Right atrium auricular region (tissue), 2 donors: ENCODE results near the gene RTN1. TPM values are rescaled to one million over a fixed set of nuclear protein-coding genes. Genes with fewer than 3 reads are reported as not detected.

Experiments used
- DNase-seq: peaks from one replicate; pipeline ENCODE4 v3.0.0-alpha.2; 2019; ENCODE audit warnings: low spot score
- H3K27ac ChIP-seq, 2 donors: fragments of 200-600 bp; sonication (generic); 1 replicate in 1 of 2; 2 replicates in 1 of 2; pipeline ENCODE4 v1.5.1; 2016 to 2019
- H3K27me3 ChIP-seq, 2 donors: fragments of 200-600 bp; sonication (generic); one replicate each; pipeline versions ENCODE4 v1.5.1 to v1.6.0; 2017 to 2019
- H3K36me3 ChIP-seq: fragments of 200-600 bp; sonication (generic); one replicate; pipeline ENCODE4 v1.5.1; 2016
- H3K4me1 ChIP-seq, 2 donors: fragments of 200-600 bp; sonication (generic); one replicate each; pipeline versions ENCODE4 v1.5.1 to v1.6.0; 2017 to 2019
- H3K4me3 ChIP-seq, 2 donors: fragments of 200-600 bp; sonication (generic); 1 replicate in 1 of 2; 2 replicates in 1 of 2; pipeline ENCODE4 v1.5.1; 2017 to 2019; ENCODE audit warnings: mild to moderate bottlenecking in 1 of 2, moderate library complexity in 1 of 2
- H3K9me3 ChIP-seq, 2 donors: fragments of 200-600 bp; sonication (generic); one replicate each; pipeline ENCODE4 v1.5.1; 2019
- total RNA-seq, 2 donors: library from RNA; depleted of rRNA; stranded (reverse); fragments of >200 nt; gene quantifications; one replicate each; pipeline ENCODE4 v1.1.0, GENCODE V29; 2016
- TF ChIP-seq, protein P1 (sequence below), 2 donors: fragments of 200-600 bp; sonication (generic); IDR thresholded peaks; one replicate each; pipeline ENCODE4 v1.5.1; 2019; ENCODE audit warnings: antibody characterized with exemption in 2 of 2

RTN1 gene
- total RNA-seq, 2 donors from 2014 or later, result 1.3 to 2.7 TPM

DNA sequence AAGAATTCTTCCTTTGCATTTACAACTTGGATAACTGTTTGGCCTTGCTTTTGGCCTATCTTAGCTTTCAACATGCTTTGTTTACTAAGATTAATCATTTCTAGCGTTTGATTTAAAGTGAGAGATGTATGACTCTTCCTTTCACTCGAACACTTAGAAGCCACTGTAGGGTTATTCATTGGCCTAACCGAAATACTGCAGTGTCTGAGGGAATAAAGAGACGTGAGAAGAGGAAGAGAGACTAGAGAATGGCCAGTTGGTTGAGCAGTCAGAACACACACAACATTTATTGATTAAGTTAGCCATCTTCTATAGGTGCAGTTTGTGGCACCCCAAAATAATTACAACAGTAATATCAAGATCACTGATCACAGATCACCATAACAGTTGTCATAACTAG, 231.7 kb downstream of the RTN1 start:
- TF ChIP-seq, protein P1, sequence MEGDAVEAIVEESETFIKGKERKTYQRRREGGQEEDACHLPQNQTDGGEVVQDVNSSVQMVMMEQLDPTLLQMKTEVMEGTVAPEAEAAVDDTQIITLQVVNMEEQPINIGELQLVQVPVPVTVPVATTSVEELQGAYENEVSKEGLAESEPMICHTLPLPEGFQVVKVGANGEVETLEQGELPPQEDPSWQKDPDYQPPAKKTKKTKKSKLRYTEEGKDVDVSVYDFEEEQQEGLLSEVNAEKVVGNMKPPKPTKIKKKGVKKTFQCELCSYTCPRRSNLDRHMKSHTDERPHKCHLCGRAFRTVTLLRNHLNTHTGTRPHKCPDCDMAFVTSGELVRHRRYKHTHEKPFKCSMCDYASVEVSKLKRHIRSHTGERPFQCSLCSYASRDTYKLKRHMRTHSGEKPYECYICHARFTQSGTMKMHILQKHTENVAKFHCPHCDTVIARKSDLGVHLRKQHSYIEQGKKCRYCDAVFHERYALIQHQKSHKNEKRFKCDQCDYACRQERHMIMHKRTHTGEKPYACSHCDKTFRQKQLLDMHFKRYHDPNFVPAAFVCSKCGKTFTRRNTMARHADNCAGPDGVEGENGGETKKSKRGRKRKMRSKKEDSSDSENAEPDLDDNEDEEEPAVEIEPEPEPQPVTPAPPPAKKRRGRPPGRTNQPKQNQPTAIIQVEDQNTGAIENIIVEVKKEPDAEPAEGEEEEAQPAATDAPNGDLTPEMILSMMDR (IDR thresholded peaks at IDR 0.05), result no peak
- DNase-seq, result no peak
- H3K27ac ChIP-seq, result no peak overlapping the region
- H3K9me3 ChIP-seq, result peaks cover 0 to 20% of the 10 kb centered on the region in 2 donors
- no peaks in the 10 kb centered on the region for H3K27me3 ChIP-seq
- no peaks in the 10 kb centered on the region for H3K4me1 ChIP-seq
- H3K36me3 ChIP-seq, result no peaks in the 10 kb centered on the region
- no peak overlapping the region for H3K4me3 ChIP-seq

GRCh38 chr14:59634617-59635016, 236.0 kb downstream of the RTN1 start:
- TF ChIP-seq, protein P1 (IDR thresholded peaks at IDR 0.05), result no peak
- Histone ChIP-seq H3K27ac (no peak overlapping the region), H3K9me3 (no peaks in the 10 kb centered on the region), H3K4me1 (peaks cover 0 to 10% of the 10 kb centered on the region in 2 donors), H3K4me3 (no peak overlapping the region), H3K36me3 (no peaks in the 10 kb centered on the region), H3K27me3 (no peaks in the 10 kb centered on the region)
- no peak for DNase-seq

- Histone ChIP-seq H3K36me3 (no peaks in the 10 kb centered on the region), H3K27ac (no peak overlapping the region), H3K4me3 (no peak overlapping the region), H3K9me3 (no peaks in the 10 kb centered on the region), H3K4me1 (peaks cover 0 to 10% of the 10 kb centered on the region in 2 donors), H3K27me3 (no peaks in the 10 kb centered on the region)
- no peak for DNase-seq
- TF ChIP-seq, protein P1 (IDR thresholded peaks at IDR 0.05), result no peak
Observed at GRCh38 chr14:59633486-59633885, 237.1 kb downstream of the RTN1 start.

DNA sequence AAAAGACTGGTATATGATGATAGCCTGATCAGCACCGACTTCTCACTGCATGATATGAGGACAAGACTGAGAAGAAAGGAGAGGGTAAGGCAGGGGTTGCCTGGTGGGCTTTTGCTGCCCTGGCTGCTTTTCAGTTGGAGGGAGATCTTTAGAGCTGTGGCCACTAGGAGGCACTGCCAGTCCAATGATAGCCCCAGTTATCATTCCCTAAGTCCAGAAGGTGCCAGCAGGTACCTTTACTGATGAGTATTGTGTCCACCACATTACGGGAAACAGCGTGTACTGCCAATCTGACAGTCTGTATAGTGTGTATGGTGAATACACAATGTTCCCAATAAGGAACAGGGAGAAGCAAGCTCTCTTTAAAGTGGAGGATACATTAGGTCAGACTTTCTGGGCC, 238.2 kb downstream of the RTN1 start:
- peaks cover 0 to 10% of the 10 kb centered on the region in 2 donors for H3K4me1 ChIP-seq
- H3K9me3 ChIP-seq, result no peaks in the 10 kb centered on the region
- DNase-seq, result no peak
- H3K27ac ChIP-seq, result no peak overlapping the region
- no peaks in the 10 kb centered on the region for H3K36me3 ChIP-seq
- no peak overlapping the region for H3K4me3 ChIP-seq
- TF ChIP-seq, protein P1 (IDR thresholded peaks at IDR 0.05), result peak in 1 of 2 donors; percentile 40
- no peaks in the 10 kb centered on the region for H3K27me3 ChIP-seq

- Histone ChIP-seq H3K4me1 (peaks cover 0 to 10% of the 10 kb centered on the region in 2 donors), H3K27ac (no peak overlapping the region), H3K27me3 (no peaks in the 10 kb centered on the region), H3K36me3 (no peaks in the 10 kb centered on the region), H3K4me3 (no peak overlapping the region), H3K9me3 (no peaks in the 10 kb centered on the region)
- DNase-seq, result no peak
- TF ChIP-seq, protein P1 (IDR thresholded peaks at IDR 0.05), result no peak
Observed at GRCh38 chr14:59631237-59631636, 239.3 kb downstream of the RTN1 start.

GRCh38 chr14:59630288-59630963, 240.2 kb downstream of the RTN1 start:
- no peaks in the 10 kb centered on the region for H3K27me3 ChIP-seq
- peak overlapping the region in 1 of 2 donors; percentile 27 for H3K4me3 ChIP-seq
- TF ChIP-seq, protein P1 (IDR thresholded peaks at IDR 0.05), result no peak
- H3K4me1 ChIP-seq, result peaks cover 0 to 10% of the 10 kb centered on the region in 2 donors
- no peaks in the 10 kb centered on the region for H3K36me3 ChIP-seq
- H3K27ac ChIP-seq, result no peak overlapping the region
- DNase-seq, result no peak
- no peaks in the 10 kb centered on the region for H3K9me3 ChIP-seq
